Adipocyte (in vitro differentiated cells): ENCODE data around the gene ARSD.
A peak's percentile ranks its signal among the peaks of the same experiment; 100 is the strongest.

ENCODE experiments used
- DNase-seq: peaks from one replicate; pipeline ENCODE4 v3.0.0-alpha.2; 2015; ENCODE audit warnings: low read depth
- H3K27me3 ChIP-seq: replicated peaks from 2 replicates; pipeline ENCODE4 v1.7.0; 2013; ENCODE audit warnings: mild to moderate bottlenecking, low read length, moderate library complexity; ENCODE audit not compliant: control insufficient read depth, insufficient read depth
- H3K36me3 ChIP-seq: 2 replicates; pipeline ENCODE4 v1.7.0; 2013; ENCODE audit warnings: low read length, mild to moderate bottlenecking, moderate library complexity; ENCODE audit not compliant: control insufficient read depth, insufficient read depth, severe bottlenecking
- H3K4me1 ChIP-seq: 2 replicates; pipeline ENCODE4 v1.7.0; 2013; ENCODE audit warnings: mild to moderate bottlenecking, low read length, moderate library complexity; ENCODE audit not compliant: control insufficient read depth, insufficient read depth
- H3K4me3 ChIP-seq: 2 replicates; pipeline ENCODE4 v1.7.0; 2013; ENCODE audit warnings: mild to moderate bottlenecking, low read length, moderate library complexity
- H3K9ac ChIP-seq: 2 replicates; pipeline ENCODE4 v1.7.0; 2013; ENCODE audit warnings: mild to moderate bottlenecking, low read length, moderate library complexity
- H3K9me3 ChIP-seq: 2 replicates; pipeline ENCODE4 v1.7.0; 2013; ENCODE audit warnings: mild to moderate bottlenecking, low read length, moderate library complexity; ENCODE audit not compliant: control insufficient read depth

Gene ARSD

GRCh38 chrX:2889045-2889605, 40.0 kb downstream of the ARSD start:
- H3K9ac ChIP-seq = peak overlapping the region; percentile 78
- H3K27me3 ChIP-seq = peaks cover 2% of the 10 kb centered on the region
- H3K4me1 ChIP-seq = peaks cover 26% of the 10 kb centered on the region
- peak overlapping the region; percentile 80 for H3K4me3 ChIP-seq
- peaks cover under 1% of the 10 kb centered on the region for H3K36me3 ChIP-seq
- H3K9me3 ChIP-seq = no peaks in the 10 kb centered on the region
- peak; percentile 23 for DNase-seq

- Histone ChIP-seq H3K36me3 (peaks cover 6% of the 10 kb centered on the region), H3K9me3 (no peaks in the 10 kb centered on the region), H3K9ac (peak overlapping the region; percentile 78), H3K4me1 (peaks cover 26% of the 10 kb centered on the region), H3K27me3 (peaks cover 2% of the 10 kb centered on the region), H3K4me3 (no peak overlapping the region)
- DNase-seq = no peak
These were observed 40.8 kb downstream of the ARSD start for GRCh38 chrX:2888309-2888708.

GRCh38 chrX:2883770-2884169, 45.4 kb downstream of the ARSD start:
- Histone ChIP-seq H3K36me3 (peaks cover 30% of the 10 kb centered on the region), H3K4me1 (peaks cover under 1% of the 10 kb centered on the region), H3K9ac (no peak overlapping the region), H3K9me3 (no peaks in the 10 kb centered on the region), H3K27me3 (no peaks in the 10 kb centered on the region), H3K4me3 (no peak overlapping the region)
- no peak for DNase-seq

- DNase-seq = no peak
- Histone ChIP-seq H3K9me3 (no peaks in the 10 kb centered on the region), H3K36me3 (peaks cover 35% of the 10 kb centered on the region), H3K4me1 (peaks cover 3% of the 10 kb centered on the region), H3K9ac (no peak overlapping the region), H3K27me3 (no peaks in the 10 kb centered on the region), H3K4me3 (no peak overlapping the region)
These were observed 49.5 kb downstream of the ARSD start for GRCh38 chrX:2879670-2880069.

GRCh38 chrX:2878563-2878962, 50.6 kb downstream of the ARSD start:
- no peaks in the 10 kb centered on the region for H3K9me3 ChIP-seq
- H3K36me3 ChIP-seq = peaks cover 33% of the 10 kb centered on the region
- H3K27me3 ChIP-seq = no peaks in the 10 kb centered on the region
- no peak overlapping the region for H3K9ac ChIP-seq
- peaks cover 3% of the 10 kb centered on the region for H3K4me1 ChIP-seq
- DNase-seq = no peak
- no peak overlapping the region for H3K4me3 ChIP-seq

- H3K9me3 ChIP-seq = no peaks in the 10 kb centered on the region
- peak; percentile 20 for DNase-seq
- H3K9ac ChIP-seq = no peak overlapping the region
- peaks cover 29% of the 10 kb centered on the region for H3K36me3 ChIP-seq
- no peak overlapping the region for H3K4me3 ChIP-seq
- H3K4me1 ChIP-seq = peaks cover 3% of the 10 kb centered on the region
- H3K27me3 ChIP-seq = no peaks in the 10 kb centered on the region
These were observed 53.2 kb downstream of the ARSD start for GRCh38 chrX:2875798-2876399.

- Histone ChIP-seq H3K36me3 (peaks cover 23% of the 10 kb centered on the region), H3K9ac (no peak overlapping the region), H3K27me3 (no peaks in the 10 kb centered on the region), H3K9me3 (no peaks in the 10 kb centered on the region), H3K4me1 (peaks cover 3% of the 10 kb centered on the region), H3K4me3 (no peak overlapping the region)
- no peak for DNase-seq
These were observed 54.0 kb downstream of the ARSD start for GRCh38 chrX:2875136-2875481.

GRCh38 chrX:2874222-2875135, 54.7 kb downstream of the ARSD start:
- Histone ChIP-seq H3K36me3 (peaks cover 23% of the 10 kb centered on the region), H3K4me1 (peaks cover 3% of the 10 kb centered on the region), H3K9me3 (no peaks in the 10 kb centered on the region), H3K27me3 (no peaks in the 10 kb centered on the region), H3K9ac (no peak overlapping the region), H3K4me3 (no peak overlapping the region)
- DNase-seq = no peak

- Histone ChIP-seq H3K27me3 (no peaks in the 10 kb centered on the region), H3K9ac (no peak overlapping the region), H3K4me1 (no peaks in the 10 kb centered on the region), H3K4me3 (no peak overlapping the region), H3K36me3 (peaks cover 23% of the 10 kb centered on the region), H3K9me3 (no peaks in the 10 kb centered on the region)
- no peak for DNase-seq
These were observed 56.4 kb downstream of the ARSD start for GRCh38 chrX:2872671-2873277.

GRCh38 chrX:2871831-2872230, 57.3 kb downstream of the ARSD start:
- Histone ChIP-seq H3K4me1 (no peaks in the 10 kb centered on the region), H3K4me3 (no peak overlapping the region), H3K27me3 (no peaks in the 10 kb centered on the region), H3K9ac (no peak overlapping the region), H3K9me3 (no peaks in the 10 kb centered on the region), H3K36me3 (peaks cover 33% of the 10 kb centered on the region)
- DNase-seq = no peak

GRCh38 chrX:2870650-2871049, 58.5 kb downstream of the ARSD start:
- Histone ChIP-seq H3K4me3 (no peak overlapping the region), H3K4me1 (no peaks in the 10 kb centered on the region), H3K9me3 (no peaks in the 10 kb centered on the region), H3K27me3 (no peaks in the 10 kb centered on the region), H3K36me3 (peaks cover 44% of the 10 kb centered on the region), H3K9ac (no peak overlapping the region)
- DNase-seq = no peak
